Vagina (tissue), 2 donors: ENCODE data around the gene TYW5.

ENCODE experiments used
- POLR2A ChIP-seq, 2 donors: fragments of 450-650 bp; IDR thresholded peaks; one replicate each; pipeline ENCODE4 v1.6.1; 2017; ENCODE audit warnings: antibody characterized with exemption in 2 of 2, mild to moderate bottlenecking in 2 of 2, moderate library complexity in 2 of 2
- POLR2AphosphoS5 ChIP-seq, 2 donors: sonication (generic); formaldehyde crosslinking; IDR thresholded peaks; one replicate each; pipeline ENCODE4 v1.9.0; 2017; ENCODE audit warnings: antibody characterized with exemption in 2 of 2, mild to moderate bottlenecking in 2 of 2, low read depth in 1 of 2; ENCODE audit not compliant: insufficient read depth in 1 of 2
- TF ChIP-seq, protein P1 (sequence below), 3 experiments: fragments of 450-650 bp in 2 of 3; fragments of 200-600 bp in 1 of 3; sonication (generic) in 1 of 3; IDR thresholded peaks; one replicate each; pipeline ENCODE4 v1.5.1; 2017 to 2019; ENCODE audit warnings: antibody characterized with exemption in 3 of 3, mild to moderate bottlenecking in 2 of 3, moderate library complexity in 2 of 3

- TF ChIP-seq POLR2A (IDR thresholded peaks at IDR 0.05) (no peak), POLR2AphosphoS5 (IDR thresholded peaks at IDR 0.05; ENCODE audit: insufficient read depth in 1 of 2, low read depth in 1 of 2) (no peak)
- TF ChIP-seq, protein P1, sequence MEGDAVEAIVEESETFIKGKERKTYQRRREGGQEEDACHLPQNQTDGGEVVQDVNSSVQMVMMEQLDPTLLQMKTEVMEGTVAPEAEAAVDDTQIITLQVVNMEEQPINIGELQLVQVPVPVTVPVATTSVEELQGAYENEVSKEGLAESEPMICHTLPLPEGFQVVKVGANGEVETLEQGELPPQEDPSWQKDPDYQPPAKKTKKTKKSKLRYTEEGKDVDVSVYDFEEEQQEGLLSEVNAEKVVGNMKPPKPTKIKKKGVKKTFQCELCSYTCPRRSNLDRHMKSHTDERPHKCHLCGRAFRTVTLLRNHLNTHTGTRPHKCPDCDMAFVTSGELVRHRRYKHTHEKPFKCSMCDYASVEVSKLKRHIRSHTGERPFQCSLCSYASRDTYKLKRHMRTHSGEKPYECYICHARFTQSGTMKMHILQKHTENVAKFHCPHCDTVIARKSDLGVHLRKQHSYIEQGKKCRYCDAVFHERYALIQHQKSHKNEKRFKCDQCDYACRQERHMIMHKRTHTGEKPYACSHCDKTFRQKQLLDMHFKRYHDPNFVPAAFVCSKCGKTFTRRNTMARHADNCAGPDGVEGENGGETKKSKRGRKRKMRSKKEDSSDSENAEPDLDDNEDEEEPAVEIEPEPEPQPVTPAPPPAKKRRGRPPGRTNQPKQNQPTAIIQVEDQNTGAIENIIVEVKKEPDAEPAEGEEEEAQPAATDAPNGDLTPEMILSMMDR (IDR thresholded peaks at IDR 0.05): no peak
Measured at GRCh38 chr2:199882667-199883066, 72.6 kb downstream of the TYW5 start.
